Measurements from ENCODE around the gene GPR15.

GPR15 gene

DNA sequence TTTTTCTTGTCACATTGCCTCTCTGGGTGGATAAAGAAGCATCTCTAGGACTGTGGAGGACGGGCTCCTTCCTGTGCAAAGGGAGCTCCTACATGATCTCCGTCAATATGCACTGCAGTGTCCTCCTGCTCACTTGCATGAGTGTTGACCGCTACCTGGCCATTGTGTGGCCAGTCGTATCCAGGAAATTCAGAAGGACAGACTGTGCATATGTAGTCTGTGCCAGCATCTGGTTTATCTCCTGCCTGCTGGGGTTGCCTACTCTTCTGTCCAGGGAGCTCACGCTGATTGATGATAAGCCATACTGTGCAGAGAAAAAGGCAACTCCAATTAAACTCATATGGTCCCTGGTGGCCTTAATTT is 478 bp downstream of the GPR15 start:
- DNase-seq: no peak

DNA sequence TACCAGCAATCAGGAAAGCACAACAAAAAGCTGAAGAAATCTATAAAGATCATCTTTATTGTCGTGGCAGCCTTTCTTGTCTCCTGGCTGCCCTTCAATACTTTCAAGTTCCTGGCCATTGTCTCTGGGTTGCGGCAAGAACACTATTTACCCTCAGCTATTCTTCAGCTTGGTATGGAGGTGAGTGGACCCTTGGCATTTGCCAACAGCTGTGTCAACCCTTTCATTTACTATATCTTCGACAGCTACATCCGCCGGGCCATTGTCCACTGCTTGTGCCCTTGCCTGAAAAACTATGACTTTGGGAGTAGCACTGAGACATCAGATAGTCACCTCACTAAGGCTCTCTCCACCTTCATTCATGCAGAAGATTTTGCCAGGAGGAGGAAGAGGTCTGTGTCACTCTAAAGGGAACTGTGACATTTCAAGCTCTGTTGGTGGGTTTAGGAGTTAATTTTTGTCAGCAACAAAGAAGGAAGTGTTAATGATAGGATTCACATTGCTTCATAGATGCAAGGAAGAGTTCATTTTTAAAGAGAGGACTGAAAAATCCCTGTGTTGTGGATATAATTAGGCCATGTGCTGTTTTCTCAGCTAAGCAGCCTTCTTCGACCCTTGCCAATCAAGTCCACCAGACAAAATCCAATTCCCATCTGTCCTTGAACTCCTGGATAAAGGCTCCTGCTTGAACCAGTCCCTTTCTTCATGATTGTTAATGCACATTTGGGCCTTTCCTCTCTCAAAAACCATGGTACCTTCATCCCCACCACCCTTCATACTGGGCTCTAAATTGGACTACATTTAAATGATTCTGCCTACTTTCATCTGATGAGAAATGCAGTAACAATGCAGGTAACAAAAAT is 1.2 kb downstream of the GPR15 start:
- no peak for DNase-seq

DNA sequence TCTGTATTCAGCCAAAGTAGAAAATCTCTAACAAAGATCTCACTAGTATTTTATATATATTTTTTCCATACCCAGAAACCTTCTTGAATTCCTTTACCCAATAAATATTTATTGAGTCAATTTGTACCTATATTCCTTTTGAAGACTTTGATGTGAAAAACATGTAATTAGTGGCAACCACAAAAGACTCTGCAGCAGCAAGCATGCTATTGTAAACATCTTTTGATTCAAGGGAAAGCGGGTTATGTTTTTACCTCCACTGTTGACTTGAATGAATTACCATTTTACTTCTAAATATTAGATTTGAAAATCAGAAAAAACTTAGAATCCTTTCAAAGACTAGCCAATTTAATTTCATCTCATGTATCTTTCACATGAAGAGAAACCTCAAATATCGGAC is 2.4 kb downstream of the GPR15 start:
- no peak for DNase-seq

DNA sequence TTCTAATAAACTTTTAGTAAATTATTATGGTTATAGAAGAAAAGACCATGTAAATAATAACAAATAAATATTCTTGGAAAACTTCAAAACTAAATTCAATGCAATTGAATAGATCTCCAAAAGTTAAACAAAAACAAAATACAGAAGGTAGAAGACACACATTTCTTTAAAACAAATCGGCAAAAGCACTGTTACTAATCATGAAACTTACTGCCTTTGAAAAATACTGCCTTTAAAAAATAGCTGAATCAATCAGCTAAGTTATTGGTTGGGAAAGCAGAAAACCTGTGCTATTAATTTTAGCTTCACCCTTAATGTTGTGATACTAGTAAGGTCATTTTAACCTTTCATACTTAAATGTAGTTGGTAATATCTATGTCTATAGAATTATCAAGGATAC is 3.0 kb downstream of the GPR15 start:
- no peak for DNase-seq

DNA sequence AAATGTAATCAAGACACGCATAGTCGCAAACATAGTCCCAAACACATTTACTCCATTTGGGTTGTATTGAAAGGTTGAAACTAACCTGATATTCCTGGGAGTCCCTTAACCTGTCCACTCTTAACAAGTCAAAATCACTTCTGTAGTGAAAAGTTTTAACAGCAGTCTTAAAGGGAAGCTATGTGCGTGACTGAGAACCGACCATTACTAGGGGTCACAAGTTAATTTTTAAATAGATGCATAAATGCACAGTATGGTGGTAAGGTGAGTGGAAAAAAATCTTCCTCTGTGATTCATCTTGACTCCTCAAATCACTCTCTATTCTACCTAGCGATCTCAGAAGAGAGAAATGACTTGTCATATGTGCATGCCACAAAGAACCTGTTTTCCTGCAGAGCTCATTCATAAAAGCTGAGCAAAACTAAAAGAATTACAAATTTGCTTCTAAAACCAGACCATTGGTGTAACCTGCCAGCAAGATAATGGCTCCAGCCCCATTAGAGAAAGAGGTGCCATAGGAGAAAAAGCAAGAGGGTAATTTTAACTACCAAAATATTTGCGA is 4.8 kb downstream of the GPR15 start:
- peak; percentile 31 for DNase-seq

DNA sequence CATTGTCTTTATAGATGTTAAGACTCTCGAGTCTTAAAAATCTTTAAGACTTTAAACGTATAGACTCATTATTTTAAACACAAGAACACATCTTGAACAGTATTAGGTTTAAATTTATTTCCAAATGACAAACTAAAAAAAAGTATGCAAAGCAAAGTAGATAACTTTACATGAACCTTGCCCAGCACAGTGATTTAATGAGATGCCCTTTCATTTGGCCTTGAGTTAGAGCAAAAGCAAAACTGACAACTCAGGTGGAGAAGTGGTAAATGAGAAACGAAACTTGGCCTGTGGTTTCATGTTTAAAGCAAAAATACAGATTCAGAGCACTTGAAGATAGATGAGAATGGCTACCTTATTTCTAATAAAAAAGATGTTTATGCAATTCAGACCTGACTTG is 8.6 kb downstream of the GPR15 start:
- peak; percentile 21 for DNase-seq

DNA sequence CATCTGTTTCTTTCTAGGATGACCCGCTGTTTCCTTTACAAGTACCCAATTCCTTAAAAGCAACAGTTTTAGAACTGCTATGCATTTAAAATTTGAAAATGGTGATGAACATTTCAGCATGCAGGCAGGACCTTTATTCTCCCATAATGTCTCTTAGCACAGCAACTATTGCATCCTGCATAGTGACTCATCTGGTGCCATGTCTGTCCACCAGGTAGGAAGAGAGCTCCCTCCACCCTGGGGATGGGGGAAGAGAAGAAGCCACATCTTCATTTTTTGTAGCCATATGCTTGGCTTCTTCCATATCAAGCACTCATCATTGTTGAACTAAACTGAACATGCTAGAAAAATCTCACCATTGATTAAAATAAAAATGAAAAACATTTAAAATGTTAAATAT is 9.9 kb downstream of the GPR15 start:
- no peak for DNase-seq

DNA sequence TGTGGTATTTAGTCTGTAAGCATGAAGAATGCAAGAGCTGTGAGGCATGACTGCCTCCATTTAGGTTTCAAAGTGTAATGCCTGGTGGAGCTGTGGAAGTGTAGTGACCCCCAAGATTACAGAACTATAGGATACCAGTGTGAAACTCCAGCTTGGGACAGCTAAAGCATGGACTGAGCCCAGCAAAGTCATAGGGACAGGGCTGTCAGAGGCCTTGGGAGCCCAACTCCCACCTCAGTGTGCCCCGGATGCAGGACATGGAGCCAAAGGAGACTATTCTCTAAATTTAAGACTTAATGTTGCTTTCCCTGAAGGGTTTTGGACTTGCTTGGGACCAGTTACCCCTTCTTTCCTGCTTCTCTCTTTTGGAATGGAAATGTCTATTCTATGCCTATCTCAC is 10.8 kb downstream of the GPR15 start:
- no peak for DNase-seq

DNA sequence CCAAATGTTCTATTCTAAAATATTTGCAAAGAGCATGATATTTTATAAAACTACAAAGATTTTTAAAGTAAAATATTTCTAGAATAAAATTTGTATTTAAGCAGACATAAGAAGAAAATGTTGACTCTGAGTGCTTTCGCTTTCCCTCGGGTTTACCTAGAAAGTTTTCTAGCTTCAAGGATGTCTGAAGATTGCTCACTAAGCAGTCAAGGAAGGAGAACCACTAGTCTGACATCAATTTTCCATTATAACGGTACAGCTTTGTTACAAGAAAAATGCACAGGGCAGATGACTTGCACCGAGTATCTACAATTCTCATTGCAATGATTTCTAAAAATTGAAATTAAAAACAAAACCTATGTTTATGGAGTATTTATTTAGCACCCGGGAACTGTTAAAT is 14.2 kb downstream of the GPR15 start:
- DNase-seq: peak; percentile 26

DNA sequence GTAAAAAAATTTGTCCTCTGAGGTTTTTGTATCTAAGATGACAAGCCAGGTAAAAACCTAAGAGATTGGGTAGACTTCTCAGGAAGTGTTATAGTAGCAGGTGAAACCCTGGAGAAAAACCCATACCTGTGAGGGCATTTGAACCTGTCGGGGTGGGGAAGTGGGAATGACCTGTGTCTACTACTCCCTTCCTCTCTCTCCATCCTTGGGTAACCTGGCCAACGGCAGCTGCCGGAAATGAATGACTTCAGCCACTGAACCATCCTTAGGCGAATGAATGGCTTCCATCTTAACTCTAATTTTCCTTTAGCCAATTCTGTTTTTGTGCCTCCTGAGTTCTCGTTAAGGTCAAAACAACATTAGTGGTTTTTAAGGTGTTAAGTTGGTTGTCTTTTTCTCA is 16.8 kb downstream of the GPR15 start:
- no peak for DNase-seq

DNA sequence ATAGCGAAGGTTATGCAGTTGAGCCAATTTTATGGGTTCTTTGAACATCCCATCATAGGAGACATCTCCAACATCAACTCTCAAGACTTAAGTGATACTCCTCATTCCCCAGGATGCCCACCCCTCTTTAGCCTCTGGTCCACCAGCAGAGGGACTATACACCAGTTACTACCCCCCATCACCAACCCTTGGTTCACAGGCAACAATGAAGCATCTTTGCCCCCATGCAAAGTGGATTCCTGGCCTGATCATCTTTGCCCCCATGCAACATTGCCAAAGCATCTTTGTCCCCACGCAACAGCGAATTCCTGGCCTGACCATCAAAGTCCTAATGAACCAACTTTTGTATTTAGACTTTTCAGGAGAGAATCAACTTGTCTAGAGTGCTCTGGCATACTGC is 19.1 kb downstream of the GPR15 start:
- DNase-seq: no peak

DNA sequence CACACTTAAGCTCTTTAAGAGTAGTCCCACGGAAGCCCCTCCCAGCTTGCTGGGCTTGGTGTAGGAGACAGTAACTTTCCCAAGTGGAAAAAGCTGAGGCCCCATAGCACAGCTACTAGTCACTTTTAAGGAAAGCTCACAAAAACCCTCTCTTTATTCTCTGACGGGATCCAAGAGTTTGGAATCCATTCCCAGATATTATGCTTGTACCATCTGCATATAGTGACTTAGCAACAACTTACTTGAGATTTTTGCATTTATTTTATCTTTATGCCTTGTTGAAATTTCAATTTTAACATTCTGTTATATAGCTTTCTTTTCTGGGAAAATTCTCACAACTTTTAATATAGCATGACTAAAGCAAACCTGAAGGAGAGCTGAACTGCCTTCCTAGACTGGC is 19.5 kb downstream of the GPR15 start:
- no peak for DNase-seq

DNA sequence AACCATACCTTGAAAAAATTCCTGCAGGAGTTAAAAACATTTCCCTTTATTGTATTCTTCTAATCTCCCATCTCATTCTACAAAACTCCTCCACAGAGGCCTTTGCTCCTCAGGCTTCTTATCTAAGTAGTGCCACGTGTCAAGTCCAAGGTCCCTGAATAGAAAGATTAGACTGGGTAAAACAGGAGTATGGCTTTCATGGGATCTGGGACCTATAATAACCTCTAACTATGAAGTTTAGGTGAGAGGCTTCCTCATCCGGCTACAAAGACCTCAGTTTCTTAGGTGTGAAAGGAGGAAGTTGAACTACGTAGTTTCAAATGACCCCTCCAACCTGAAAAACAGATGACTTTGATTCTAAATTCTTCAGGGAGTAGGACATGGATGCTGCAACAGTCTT is 20.0 kb downstream of the GPR15 start:
- DNase-seq: no peak

DNA sequence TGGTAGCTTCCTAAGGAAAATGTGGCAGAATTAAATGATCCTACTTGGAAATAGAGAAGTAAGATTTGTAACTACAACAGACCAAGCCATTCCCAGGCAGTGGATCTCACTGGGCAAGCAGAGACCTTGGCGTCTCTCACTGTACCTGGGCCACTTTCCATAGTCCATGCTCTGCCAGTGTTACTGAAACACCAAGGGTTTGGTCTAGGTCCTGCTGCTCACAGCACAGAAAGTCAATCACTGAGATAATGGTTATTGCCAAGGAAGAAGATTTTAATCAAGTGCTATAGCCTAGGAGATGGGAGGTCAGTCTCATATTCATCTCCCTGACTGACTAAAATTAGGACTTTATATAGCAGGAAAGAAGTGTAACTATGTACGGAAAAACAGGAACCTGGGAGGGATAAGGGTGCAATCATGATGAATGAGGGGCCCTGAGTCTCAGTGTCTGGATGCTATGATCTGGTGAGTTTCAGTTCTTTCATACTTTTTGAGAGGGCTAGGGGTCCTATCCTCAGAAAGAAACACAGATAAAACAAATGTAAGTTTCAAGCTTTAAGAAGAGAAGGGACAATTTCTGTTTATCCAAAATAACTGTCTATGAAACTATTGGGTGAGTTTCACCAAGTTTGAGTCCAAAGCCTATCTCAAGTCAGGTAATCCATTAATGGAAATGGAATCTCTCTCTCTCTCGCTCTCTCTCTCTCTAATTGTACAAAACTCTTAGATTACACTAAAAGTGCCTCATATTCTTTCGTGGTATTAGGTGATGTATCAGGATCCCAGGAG is 20.6 kb downstream of the GPR15 start:
- no peak for DNase-seq

DNA sequence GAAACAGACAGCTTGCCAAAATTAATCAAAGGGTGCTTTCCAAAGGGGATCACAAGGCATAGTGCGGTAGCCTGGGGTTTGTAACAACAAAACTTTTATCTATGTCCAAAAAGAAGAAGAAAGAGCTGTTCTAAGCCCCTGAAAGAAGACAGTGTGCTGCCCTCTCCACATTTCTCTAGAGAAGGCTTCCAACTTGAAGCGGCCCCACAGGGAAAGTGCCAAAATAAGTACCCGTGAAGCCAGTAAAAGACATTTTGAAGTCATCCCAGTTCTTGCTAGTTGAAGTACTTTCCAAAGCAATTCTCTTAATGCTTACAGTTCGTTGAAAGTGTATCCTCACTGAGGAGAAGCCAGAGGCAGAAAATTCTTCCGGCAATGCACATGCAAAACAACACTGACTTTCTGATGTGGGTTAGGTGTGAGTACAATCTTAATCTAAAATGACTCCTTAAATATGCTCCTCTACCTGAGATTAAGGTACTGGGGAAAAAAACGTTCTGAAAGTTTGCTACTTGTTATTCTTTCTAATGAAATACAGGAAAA is 21.3 kb downstream of the GPR15 start:
- no peak for DNase-seq

DNA sequence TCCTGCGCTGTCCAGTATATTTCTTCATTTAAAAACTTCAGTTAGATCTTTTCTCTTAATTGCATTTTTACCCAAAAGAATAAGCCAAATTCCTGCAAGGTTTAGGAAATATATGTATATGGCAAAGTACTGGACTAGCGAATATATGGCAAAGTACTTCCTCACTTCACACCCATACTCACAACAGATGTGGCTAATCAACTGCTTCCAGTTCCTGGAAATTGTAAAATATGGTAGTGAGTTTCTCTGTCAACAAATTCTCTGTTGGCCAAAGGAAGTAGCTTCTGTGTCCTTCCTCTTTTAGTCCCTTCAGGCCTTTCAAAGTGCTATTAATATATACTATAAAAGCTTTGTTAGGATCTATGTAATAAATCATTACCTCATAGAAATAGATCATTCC is 22.0 kb downstream of the GPR15 start:
- DNase-seq: no peak

DNA sequence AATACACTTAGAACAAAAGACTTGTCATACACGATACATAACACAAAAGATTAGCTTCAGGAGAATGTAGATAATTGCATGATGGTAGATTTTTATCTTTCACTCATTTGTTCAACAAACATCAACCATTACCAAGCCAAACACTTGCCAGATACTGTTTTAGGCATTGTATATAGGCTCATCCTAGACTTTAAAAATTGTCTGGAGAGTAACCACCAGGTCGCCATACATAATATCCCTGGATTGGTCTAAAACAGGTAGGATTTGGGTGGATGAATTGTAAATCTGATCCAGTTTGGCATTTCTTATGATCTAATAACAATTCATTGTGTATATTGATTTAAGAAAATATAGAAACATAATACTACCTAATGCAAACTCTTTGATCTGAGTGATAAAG is 22.8 kb downstream of the GPR15 start:
- no peak for DNase-seq

DNA sequence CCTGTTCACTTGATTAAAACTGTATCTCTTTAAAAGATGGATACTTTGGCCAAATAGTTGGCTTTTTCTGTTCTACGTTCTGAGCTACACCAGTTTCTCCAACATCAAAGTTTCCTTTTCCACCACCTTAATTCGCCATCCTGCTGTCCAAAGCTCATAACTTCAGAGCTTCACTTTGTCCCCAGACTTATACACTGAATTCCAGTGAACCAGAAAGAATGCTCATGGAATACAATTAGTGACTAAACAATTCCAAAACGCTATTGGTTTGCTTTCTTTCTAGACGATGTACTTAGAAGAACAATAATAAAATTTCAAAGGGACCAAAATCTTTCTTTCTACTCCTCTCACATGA is 23.2 kb downstream of the GPR15 start:
- no peak for DNase-seq

DNA sequence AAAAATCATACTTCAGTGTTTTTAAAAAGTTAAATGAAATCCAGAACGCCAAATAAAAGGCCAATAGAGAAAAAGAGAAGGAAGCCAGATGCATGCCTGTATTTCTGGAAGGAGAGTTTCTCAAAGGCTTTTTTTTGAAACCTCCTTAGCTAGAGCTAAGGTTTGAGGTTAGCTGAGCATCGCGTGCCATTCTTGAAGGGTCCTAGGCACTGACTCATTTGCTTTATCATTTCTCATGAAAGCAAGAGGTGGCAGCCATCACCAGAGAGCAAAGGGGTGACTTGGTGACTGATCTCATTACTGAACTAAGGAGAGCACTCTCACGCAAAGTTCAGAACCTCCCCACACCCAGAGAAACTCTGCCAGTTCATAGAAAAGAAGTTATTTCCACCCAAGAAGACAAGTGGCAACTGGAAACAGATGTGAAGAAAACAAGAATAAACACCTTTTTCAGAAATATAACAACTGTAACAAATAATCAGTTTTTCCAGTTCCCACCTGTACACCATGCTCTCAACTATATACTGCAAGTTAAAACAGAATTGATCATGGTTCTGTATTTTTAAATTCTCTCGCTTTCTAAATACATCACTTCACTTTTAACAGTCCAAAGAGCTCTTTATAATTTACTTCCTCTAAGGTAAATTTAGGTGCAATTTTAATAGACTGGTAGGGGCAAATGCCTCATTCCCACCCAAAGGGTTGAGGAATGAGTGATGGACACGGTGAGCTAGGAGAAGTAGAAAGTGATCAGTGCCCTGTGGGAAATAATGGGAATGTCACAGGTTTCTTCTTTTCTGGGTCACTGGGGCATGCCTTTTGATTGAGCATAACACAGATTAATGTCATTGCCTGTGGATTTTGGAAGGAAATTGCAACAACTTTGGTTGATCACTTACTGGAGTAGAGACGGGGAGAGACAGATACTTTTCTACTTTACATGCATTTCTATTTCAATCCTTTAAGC is 24.7 kb downstream of the GPR15 start:
- peak; percentile 85 for DNase-seq

DNA sequence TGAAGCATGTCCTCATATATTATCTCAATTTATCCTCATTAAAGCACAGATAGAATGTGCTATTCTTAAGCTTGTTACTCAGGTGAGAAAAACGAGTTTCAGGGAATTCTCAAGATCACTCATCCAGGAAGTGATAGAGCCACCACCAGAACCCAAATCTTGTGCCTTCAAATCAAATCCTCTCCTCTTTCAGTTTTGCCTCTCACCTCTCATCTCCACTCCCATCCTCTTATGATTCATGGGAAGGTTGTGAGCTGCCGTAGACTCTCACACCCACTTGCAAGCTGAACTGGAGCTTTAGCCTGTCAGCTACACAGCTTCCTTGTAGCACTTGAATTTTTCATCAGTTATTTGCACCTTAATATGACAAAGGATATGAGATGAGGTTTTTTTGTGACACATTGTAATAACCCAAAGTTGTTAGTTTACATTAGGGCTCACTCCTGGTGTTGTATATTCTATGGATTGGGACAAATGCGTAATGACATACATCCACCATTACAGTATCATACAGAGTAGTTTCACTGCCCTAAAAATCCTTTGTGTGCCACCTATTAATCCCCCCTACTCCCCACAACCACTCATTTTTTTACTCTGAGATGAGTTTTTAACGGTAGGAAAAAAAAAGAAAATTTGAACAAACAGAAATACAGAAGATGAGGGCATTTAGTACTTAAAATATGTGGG is 25.7 kb downstream of the GPR15 start:
- DNase-seq: peak; percentile 75

DNA sequence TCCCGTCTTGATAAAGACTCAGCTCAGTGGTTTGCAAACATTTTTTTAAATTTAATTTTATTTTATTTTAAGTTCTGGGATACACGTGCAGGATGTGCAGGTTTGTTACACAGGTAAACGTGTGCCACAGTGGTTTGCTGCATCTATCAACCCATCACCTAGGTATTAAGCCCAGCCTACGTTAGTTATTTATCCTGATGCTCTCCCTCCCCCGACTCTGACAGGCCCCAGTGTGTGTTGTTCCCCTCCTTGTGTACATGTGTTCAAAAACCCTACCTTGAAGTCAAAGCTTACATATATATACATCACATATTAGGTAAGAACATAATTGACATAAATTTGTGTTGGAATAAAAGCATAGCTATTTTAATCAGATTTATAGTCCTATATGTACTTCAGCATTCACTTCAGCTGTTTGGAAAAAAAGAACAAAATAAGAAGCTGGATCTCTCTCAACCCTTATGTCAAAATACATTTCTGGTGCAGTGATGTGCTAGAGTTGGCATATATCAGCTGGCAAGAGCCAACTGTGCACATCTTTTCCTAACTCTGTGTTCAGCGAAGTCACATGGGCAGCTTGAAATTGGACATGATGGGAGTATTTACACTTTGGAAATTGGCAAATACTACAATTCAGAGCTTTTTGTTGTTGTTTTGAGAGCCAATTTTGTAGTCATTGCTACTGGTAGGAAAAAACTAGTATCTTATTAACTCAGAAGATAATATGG is 26.5 kb downstream of the GPR15 start:
- no peak for DNase-seq

All from stimulated activated CD4-positive, alpha-beta T cell treated with anti-CD3 and anti-CD28 coated beads, Interleukin-4, amount 100 ng/mL, for 24 hours (primary cell).